22Rv1 (cell line): ENCODE measurements around the gene FHOD3.

ENCODE experiments used
- CTCF ChIP-seq: fragments of 450-650 bp; IDR thresholded peaks from 2 replicates; pipeline ENCODE4 v1.5.1; 2017; ENCODE audit warnings: mild to moderate bottlenecking
- ZFX ChIP-seq: fragments of 450-650 bp; IDR thresholded peaks from 2 replicates; pipeline ENCODE4 v1.6.1; 2017; ENCODE audit warnings: antibody characterized with exemption, borderline replicate concordance

GRCh38 chr18:36354989-36355388 is 57.5 kb downstream of the FHOD3 start:
- TF ChIP-seq CTCF = no peak
- TF ChIP-seq ZFX = no peak
